CD4-positive, CD25-positive, alpha-beta regulatory T cell (primary cell): ENCODE results near the gene TESK2. TPM values are rescaled to one million over a fixed set of nuclear protein-coding genes. Genes with fewer than 3 reads are reported as not detected.
A peak's percentile ranks its signal among the peaks of the same experiment; 100 is the strongest.

Experiments
- ATAC-seq, 2 donors: fragments of 150-1000 bp; cut with Tn5 transposase; one replicate each; pipeline ENCODE4 v1.10.0; 2021; ENCODE audit warnings: low read depth in 2 of 2, moderate number of reproducible peaks in 2 of 2, moderate library complexity in 1 of 2
- DNase-seq, 3 donors: peaks; one replicate each; pipeline versions ENCODE4 v3.0.0 to v3.0.0-alpha.2; 2012 to 2022; ENCODE audit warnings: mixed read lengths in 1 of 3
- H3K27ac ChIP-seq: one replicate; pipeline ENCODE4 v1.7.0; 2013; ENCODE audit warnings: mild to moderate bottlenecking, low read length; ENCODE audit not compliant: insufficient read depth, poor library complexity, severe bottlenecking
- H3K27me3 ChIP-seq: one replicate; pipeline ENCODE4 v1.7.0; 2013; ENCODE audit warnings: low read length; ENCODE audit not compliant: control insufficient read depth, insufficient read depth
- H3K36me3 ChIP-seq: one replicate; pipeline ENCODE4 v1.7.0; 2013; ENCODE audit warnings: mild to moderate bottlenecking, low read length, moderate library complexity; ENCODE audit not compliant: control insufficient read depth, insufficient read depth
- H3K4me1 ChIP-seq: 2 replicates; pipeline ENCODE4 v1.7.0; 2013; ENCODE audit warnings: mild to moderate bottlenecking, low read length; ENCODE audit not compliant: insufficient read depth, control insufficient read depth, poor library complexity, severe bottlenecking
- H3K4me3 ChIP-seq: one replicate; pipeline ENCODE4 v1.7.0; 2013; ENCODE audit warnings: low read depth, mild to moderate bottlenecking, low read length, moderate library complexity
- H3K9me3 ChIP-seq, 2 experiments: 1 replicate in 1 of 2; 2 replicates in 1 of 2; pipeline ENCODE4 v1.7.0; 2013; ENCODE audit warnings: low read length in 2 of 2, mild to moderate bottlenecking in 1 of 2, moderate library complexity in 1 of 2; ENCODE audit not compliant: control insufficient read depth in 2 of 2
- H3K27ac Mint-ChIP-seq, 3 donors: one replicate each; pipeline ENCODE4 v1.8.0; 2020 to 2022; ENCODE audit warnings: mild to moderate bottlenecking in 3 of 3, mixed read lengths in 3 of 3, moderate library complexity in 2 of 3
- H3K27me3 Mint-ChIP-seq: one replicate; pipeline ENCODE4 v1.8.0; 2022; ENCODE audit warnings: mild to moderate bottlenecking, mixed read lengths
- H3K36me3 Mint-ChIP-seq: one replicate; pipeline ENCODE4 v1.8.0; 2020; ENCODE audit warnings: mixed read lengths
- H3K4me1 Mint-ChIP-seq, 4 donors: one replicate each; pipeline ENCODE4 v1.8.0; 2020 to 2022; ENCODE audit warnings: mixed read lengths in 4 of 4, mild to moderate bottlenecking in 1 of 4
- H3K4me3 Mint-ChIP-seq, 4 donors: one replicate each; pipeline ENCODE4 v1.8.0; 2020 to 2022; ENCODE audit warnings: mild to moderate bottlenecking in 4 of 4, mixed read lengths in 4 of 4, moderate library complexity in 3 of 4
- H3K9me3 Mint-ChIP-seq, 7 donors: one replicate each; pipeline ENCODE4 v1.8.0; 2020 to 2022; ENCODE audit warnings: mixed read lengths in 7 of 7, mild to moderate bottlenecking in 3 of 7, moderate library complexity in 2 of 7
- polyA plus RNA-seq, 4 donors: library from polyadenylated mRNA; unstranded; fragments of 300-500 nt; fragmentation: Illumina TruSeq; gene quantifications; one replicate each; pipeline ENCODE4 v1.2.3, GENCODE V29; 2021
- total RNA-seq: library from RNA; stranded (reverse); gene quantifications from one replicate; pipeline ENCODE4 v1.2.3, GENCODE V29; 2022

The TESK2 gene
- total and polyA plus RNA-seq, 5 donors from 2014 or later: 2.9 to 5.3 (median 3.7) TPM

GRCh38 chr1:45414746-45415145, 76.2 kb downstream of the TESK2 start:
- no peaks in the 10 kb centered on the region for H3K27me3 ChIP-seq
- DNase-seq (no peak), ATAC-seq (no peak)
- peaks cover 7% of the 10 kb centered on the region for H3K36me3 Mint-ChIP-seq
- no peaks in the 10 kb centered on the region for H3K9me3 ChIP-seq
- no peaks in the 10 kb centered on the region for H3K27me3 Mint-ChIP-seq
- no peak overlapping the region for H3K27ac ChIP-seq
- no peaks in the 10 kb centered on the region for H3K36me3 ChIP-seq
- no peaks in the 10 kb centered on the region for H3K9me3 Mint-ChIP-seq
- peaks cover 0 to 6% (median 2%) of the 10 kb centered on the region in 4 donors for H3K4me1 Mint-ChIP-seq
- H3K27ac Mint-ChIP-seq: no peak overlapping the region
- no peak overlapping the region for H3K4me3 ChIP-seq
- H3K4me3 Mint-ChIP-seq: no peak overlapping the region
- no peaks in the 10 kb centered on the region for H3K4me1 ChIP-seq

- peaks cover 0 to 6% (median 0%) of the 10 kb centered on the region in 4 donors for H3K4me1 Mint-ChIP-seq
- Histone ChIP-seq H3K36me3 (no peaks in the 10 kb centered on the region), H3K9me3 (no peaks in the 10 kb centered on the region), H3K4me1 (no peaks in the 10 kb centered on the region), H3K4me3 (no peak overlapping the region), H3K27me3 (no peaks in the 10 kb centered on the region), H3K27ac (no peak overlapping the region)
- H3K27ac Mint-ChIP-seq: peak overlapping the region in 1 of 3 donors; percentile 57
- H3K36me3 Mint-ChIP-seq: peaks cover 8% of the 10 kb centered on the region
- no peak overlapping the region for H3K4me3 Mint-ChIP-seq
- no peaks in the 10 kb centered on the region for H3K27me3 Mint-ChIP-seq
- no peak for DNase-seq
- no peaks in the 10 kb centered on the region for H3K9me3 Mint-ChIP-seq
- ATAC-seq: no peak
Observed at GRCh38 chr1:45412899-45413298, 78.1 kb downstream of the TESK2 start.

GRCh38 chr1:45411510-45411899, 79.5 kb downstream of the TESK2 start:
- Histone ChIP-seq H3K4me3 (no peak overlapping the region), H3K36me3 (no peaks in the 10 kb centered on the region), H3K27ac (no peak overlapping the region), H3K27me3 (no peaks in the 10 kb centered on the region), H3K4me1 (no peaks in the 10 kb centered on the region), H3K9me3 (no peaks in the 10 kb centered on the region)
- H3K4me3 Mint-ChIP-seq: no peak overlapping the region
- ATAC-seq (no peak), DNase-seq (no peak)
- H3K9me3 Mint-ChIP-seq: no peaks in the 10 kb centered on the region
- no peaks in the 10 kb centered on the region for H3K27me3 Mint-ChIP-seq
- H3K27ac Mint-ChIP-seq: no peak overlapping the region
- H3K36me3 Mint-ChIP-seq: peaks cover 8% of the 10 kb centered on the region
- H3K4me1 Mint-ChIP-seq: peaks cover 0 to 6% (median 0%) of the 10 kb centered on the region in 4 donors

- Mint-ChIP-seq H3K36me3 (peaks cover 8% of the 10 kb centered on the region), H3K27ac (no peak overlapping the region), H3K9me3 (no peaks in the 10 kb centered on the region), H3K4me3 (no peak overlapping the region), H3K4me1 (peaks cover 0 to 6% (median 0%) of the 10 kb centered on the region in 4 donors), H3K27me3 (no peaks in the 10 kb centered on the region)
- H3K27ac ChIP-seq: no peak overlapping the region
- no peak overlapping the region for H3K4me3 ChIP-seq
- H3K9me3 ChIP-seq: no peaks in the 10 kb centered on the region
- no peaks in the 10 kb centered on the region for H3K36me3 ChIP-seq
- H3K27me3 ChIP-seq: no peaks in the 10 kb centered on the region
- ATAC-seq (no peak), DNase-seq (no peak)
- no peaks in the 10 kb centered on the region for H3K4me1 ChIP-seq
Observed at GRCh38 chr1:45410850-45411509, 80.0 kb downstream of the TESK2 start.

GRCh38 chr1:45409276-45409675, 81.7 kb downstream of the TESK2 start:
- H3K36me3 ChIP-seq: no peaks in the 10 kb centered on the region
- no peaks in the 10 kb centered on the region for H3K4me1 ChIP-seq
- H3K27me3 ChIP-seq: no peaks in the 10 kb centered on the region
- no peak overlapping the region for H3K27ac ChIP-seq
- no peaks in the 10 kb centered on the region for H3K9me3 ChIP-seq
- H3K36me3 Mint-ChIP-seq: peaks cover 5% of the 10 kb centered on the region
- DNase-seq (no peak), ATAC-seq (no peak)
- peak overlapping the region in 1 of 3 donors; percentile 8 for H3K27ac Mint-ChIP-seq
- peaks cover 0 to 5% (median 0%) of the 10 kb centered on the region in 4 donors for H3K4me1 Mint-ChIP-seq
- H3K4me3 Mint-ChIP-seq: no peak overlapping the region
- no peaks in the 10 kb centered on the region for H3K27me3 Mint-ChIP-seq
- no peak overlapping the region for H3K4me3 ChIP-seq
- H3K9me3 Mint-ChIP-seq: no peaks in the 10 kb centered on the region

GRCh38 chr1:45407629-45408287, 83.2 kb downstream of the TESK2 start:
- Histone ChIP-seq H3K27me3 (no peaks in the 10 kb centered on the region), H3K27ac (no peak overlapping the region), H3K4me3 (no peak overlapping the region), H3K9me3 (no peaks in the 10 kb centered on the region), H3K4me1 (no peaks in the 10 kb centered on the region), H3K36me3 (no peaks in the 10 kb centered on the region)
- Mint-ChIP-seq H3K4me3 (no peak overlapping the region), H3K4me1 (no peaks in the 10 kb centered on the region), H3K27ac (peak overlapping the region in 1 of 3 donors; percentile 70), H3K9me3 (no peaks in the 10 kb centered on the region), H3K27me3 (no peaks in the 10 kb centered on the region), H3K36me3 (peaks cover 5% of the 10 kb centered on the region)
- no peak for ATAC-seq
- DNase-seq: no peak

GRCh38 chr1:45405636-45406035, 85.3 kb downstream of the TESK2 start:
- H3K4me1 Mint-ChIP-seq: no peaks in the 10 kb centered on the region

GRCh38 chr1:45403718-45404117, 87.2 kb downstream of the TESK2 start:
- ATAC-seq: no peak
- no peak for DNase-seq
- H3K27ac Mint-ChIP-seq: no peak overlapping the region
- Histone ChIP-seq H3K4me1 (no peaks in the 10 kb centered on the region), H3K4me3 (no peak overlapping the region), H3K36me3 (no peaks in the 10 kb centered on the region), H3K9me3 (no peaks in the 10 kb centered on the region), H3K27ac (no peak overlapping the region), H3K27me3 (no peaks in the 10 kb centered on the region)
- H3K4me3 Mint-ChIP-seq: no peak overlapping the region
- H3K36me3 Mint-ChIP-seq: peaks cover 4% of the 10 kb centered on the region
- H3K9me3 Mint-ChIP-seq: no peaks in the 10 kb centered on the region
- H3K27me3 Mint-ChIP-seq: no peaks in the 10 kb centered on the region
- H3K4me1 Mint-ChIP-seq: peaks cover 0 to 6% (median 0%) of the 10 kb centered on the region in 4 donors

More at GRCh38 chr1:45405636-45406035, 85.3 kb downstream of the TESK2 start:
- H3K27ac Mint-ChIP-seq: no peak overlapping the region
- no peaks in the 10 kb centered on the region for H3K4me1 ChIP-seq
- H3K27me3 ChIP-seq: no peaks in the 10 kb centered on the region
- H3K9me3 ChIP-seq: no peaks in the 10 kb centered on the region
- H3K4me3 ChIP-seq: no peak overlapping the region
- H3K4me3 Mint-ChIP-seq: no peak overlapping the region
- H3K27me3 Mint-ChIP-seq: no peaks in the 10 kb centered on the region
- no peak for ATAC-seq
- no peaks in the 10 kb centered on the region for H3K9me3 Mint-ChIP-seq
- peaks cover 5% of the 10 kb centered on the region for H3K36me3 Mint-ChIP-seq
- no peak overlapping the region for H3K27ac ChIP-seq
- no peak for DNase-seq
- H3K36me3 ChIP-seq: no peaks in the 10 kb centered on the region
